GM06990 (cell line): Measurements from ENCODE around the gene CATSPER3.

Experiments used
- DNase-seq: peaks from one replicate; pipeline ENCODE4 v3.0.0-alpha.2; 2011; ENCODE audit not compliant: insufficient read length; ENCODE audit errors: extremely low read depth
- H3K27me3 ChIP-seq: replicated peaks from 2 replicates; pipeline ENCODE4 v1.6.0; 2011; ENCODE audit warnings: low read length; ENCODE audit not compliant: control insufficient read depth, insufficient read depth
- H3K36me3 ChIP-seq: 2 replicates; pipeline ENCODE4 v1.5.1; 2011; ENCODE audit warnings: low read length; ENCODE audit not compliant: control insufficient read depth, insufficient read depth
- H3K4me3 ChIP-seq: replicated peaks from 2 replicates; pipeline ENCODE4 v1.5.1; 2011; ENCODE audit warnings: low read depth, mild to moderate bottlenecking, control low read depth, low read length
- TF ChIP-seq, protein P1 (sequence below): IDR thresholded peaks from 2 replicates; pipeline ENCODE4 v1.5.1; 2011; ENCODE audit warnings: low read length, control low read depth, mild to moderate bottlenecking, inconsistent platforms; ENCODE audit not compliant: insufficient read depth, poor library complexity, severe bottlenecking

Gene CATSPER3

DNA sequence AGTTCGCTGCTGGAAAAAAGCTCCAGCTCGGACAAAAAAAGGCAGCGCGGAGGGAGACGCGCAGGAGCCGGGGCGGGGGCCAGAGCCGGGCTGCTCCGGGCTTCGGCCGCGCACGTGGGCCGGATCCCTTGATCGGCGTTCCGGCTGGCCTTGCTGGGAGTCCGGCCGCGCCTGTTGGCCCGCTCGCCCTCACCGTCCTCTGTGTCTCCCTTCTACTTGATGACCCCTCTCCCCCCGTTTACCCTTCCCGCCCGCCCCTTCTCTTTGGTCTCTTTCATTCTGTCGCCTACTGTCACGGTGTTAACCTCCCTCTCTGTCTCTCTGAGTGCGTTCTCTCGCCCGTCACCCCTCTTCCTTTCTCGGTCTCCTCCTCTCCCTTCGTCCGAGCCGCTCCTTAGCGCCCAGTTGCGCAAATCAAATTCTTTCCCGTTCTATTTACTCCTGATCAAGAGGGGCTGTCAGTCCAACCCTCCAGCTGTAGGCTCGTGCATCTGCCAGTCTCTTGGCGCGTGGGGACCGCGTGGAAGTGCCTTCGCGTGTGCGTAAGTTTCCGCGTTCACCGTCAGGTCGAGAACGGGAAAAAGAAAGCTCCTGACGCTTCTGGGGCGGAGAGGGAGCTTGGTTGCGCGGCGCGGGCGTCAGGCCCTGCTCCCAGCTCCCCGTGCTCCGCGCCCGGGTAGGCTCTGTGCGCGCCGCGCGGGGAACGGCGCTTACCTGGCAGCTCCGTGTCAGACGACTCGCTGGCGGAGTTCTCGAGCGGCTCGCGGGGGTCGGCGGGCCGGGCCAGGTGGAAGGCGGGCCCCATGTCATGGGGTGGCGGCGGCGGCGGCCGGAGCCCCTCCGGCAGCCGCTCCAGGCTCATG lies 65.5 kb downstream of the CATSPER3 start:
- TF ChIP-seq, protein P1, sequence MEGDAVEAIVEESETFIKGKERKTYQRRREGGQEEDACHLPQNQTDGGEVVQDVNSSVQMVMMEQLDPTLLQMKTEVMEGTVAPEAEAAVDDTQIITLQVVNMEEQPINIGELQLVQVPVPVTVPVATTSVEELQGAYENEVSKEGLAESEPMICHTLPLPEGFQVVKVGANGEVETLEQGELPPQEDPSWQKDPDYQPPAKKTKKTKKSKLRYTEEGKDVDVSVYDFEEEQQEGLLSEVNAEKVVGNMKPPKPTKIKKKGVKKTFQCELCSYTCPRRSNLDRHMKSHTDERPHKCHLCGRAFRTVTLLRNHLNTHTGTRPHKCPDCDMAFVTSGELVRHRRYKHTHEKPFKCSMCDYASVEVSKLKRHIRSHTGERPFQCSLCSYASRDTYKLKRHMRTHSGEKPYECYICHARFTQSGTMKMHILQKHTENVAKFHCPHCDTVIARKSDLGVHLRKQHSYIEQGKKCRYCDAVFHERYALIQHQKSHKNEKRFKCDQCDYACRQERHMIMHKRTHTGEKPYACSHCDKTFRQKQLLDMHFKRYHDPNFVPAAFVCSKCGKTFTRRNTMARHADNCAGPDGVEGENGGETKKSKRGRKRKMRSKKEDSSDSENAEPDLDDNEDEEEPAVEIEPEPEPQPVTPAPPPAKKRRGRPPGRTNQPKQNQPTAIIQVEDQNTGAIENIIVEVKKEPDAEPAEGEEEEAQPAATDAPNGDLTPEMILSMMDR = no peak
- DNase-seq = no peak
- Histone ChIP-seq H3K4me3 (peak overlapping the region; percentile 57), H3K27me3 (peaks cover 4% of the 10 kb centered on the region), H3K36me3 (no peaks in the 10 kb centered on the region)

DNA sequence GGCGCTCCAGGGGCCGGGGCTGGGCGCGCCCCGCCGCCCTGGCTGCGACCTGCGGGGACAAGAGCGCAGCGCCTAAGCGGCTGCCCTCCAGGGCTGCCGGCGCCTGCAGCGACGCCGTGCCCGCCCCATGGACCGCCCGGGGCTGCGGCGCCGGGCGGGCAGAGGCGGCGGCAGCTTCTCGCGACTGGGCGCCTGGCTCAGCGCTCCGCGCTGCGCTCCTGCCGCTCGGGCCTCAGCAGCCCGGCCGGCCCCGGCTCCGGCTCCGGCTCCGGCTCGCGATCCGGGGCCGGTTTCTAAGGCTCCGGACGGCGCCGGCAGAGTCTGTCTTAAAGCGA lies 66.2 kb downstream of the CATSPER3 start, which contains the start of gene PITX1:
Gene PITX1, minus strand, starts transcription at position 328 of the 335 bp plus-strand sequence. CDS start 347 bp downstream, outside the sequence.
- TF ChIP-seq, protein P1 = no peak
- H3K36me3 ChIP-seq = no peaks in the 10 kb centered on the region
- H3K4me3 ChIP-seq = peak within 1 kb of the TSS; percentile 57
- peaks cover 4% of the 10 kb centered on the region for H3K27me3 ChIP-seq
- no peak for DNase-seq

DNA sequence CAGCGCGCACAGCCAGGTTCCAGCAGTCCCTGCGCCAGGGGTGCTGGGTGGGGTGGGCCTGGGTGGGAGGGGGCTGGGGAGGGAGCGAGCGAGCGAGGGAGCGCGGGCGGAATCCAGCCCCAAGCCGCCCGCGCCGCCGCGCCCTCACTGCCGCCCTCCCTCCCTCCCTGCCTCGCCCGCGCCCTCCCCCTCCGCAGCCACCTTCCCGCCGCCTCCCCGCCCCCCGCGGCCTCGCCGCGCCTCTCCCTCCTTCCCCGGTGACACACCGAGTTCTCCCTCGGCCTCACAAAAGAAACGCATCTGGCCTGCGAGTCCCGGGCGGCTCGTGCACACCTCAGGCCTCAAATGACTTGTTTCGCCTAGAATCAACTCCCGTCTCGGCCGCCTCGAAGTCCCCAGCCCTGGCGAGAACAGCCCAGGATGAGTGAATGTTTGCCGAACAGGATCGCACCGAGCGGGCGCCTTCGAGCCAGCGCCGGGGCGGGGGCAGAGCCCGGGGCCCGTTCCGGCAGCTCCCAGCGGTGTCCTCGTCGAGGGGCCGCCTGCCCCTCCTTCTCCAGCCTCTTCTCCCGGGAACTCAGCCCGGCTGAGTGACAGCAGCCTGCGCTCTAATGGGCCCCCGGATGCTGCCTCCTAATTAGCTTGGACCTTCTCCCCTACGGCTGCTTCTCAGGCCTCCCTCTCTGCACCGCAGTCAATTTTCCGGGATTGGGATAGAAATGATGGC lies 66.7 kb downstream of the CATSPER3 start:
- H3K4me3 ChIP-seq = peak overlapping the region; percentile 18
- no peaks in the 10 kb centered on the region for H3K36me3 ChIP-seq
- DNase-seq = no peak
- H3K27me3 ChIP-seq = peaks cover 4% of the 10 kb centered on the region
- TF ChIP-seq, protein P1 = no peak

DNA sequence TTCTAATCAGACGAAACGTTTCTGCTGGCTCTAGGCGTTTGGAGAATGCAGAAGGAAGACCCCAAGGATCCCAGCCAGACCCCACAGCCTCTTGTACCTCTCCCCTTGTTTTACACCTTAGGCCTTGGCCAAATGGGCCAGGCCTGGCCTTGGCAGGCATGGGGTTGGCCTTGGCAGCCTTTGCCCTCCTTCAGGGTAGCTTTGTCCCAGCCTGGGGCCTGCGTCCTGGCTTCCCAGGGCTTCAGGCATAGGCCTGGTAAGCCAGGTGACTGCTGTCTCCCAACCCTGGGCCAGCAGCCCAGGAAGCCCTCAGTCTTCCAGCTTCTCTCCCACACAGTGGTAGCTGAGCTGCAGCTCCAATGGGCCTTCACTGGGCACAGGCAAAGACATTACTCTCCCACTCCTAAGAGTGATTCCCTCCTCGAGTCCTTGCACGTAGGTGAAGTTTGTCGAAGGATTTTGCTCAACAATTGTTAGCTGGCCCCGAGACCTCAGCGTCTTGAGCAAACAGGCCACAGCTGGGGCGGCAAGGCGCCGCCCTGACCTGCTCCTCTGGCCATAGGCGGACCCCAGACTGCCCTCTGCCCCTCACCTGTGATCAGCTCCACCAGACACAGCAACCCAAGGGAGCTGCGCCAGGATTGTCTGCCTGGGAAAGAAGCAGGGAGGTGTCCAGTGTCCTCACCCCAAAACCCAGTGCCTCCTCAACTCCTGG lies 67.4 kb downstream of the CATSPER3 start:
- H3K36me3 ChIP-seq = no peaks in the 10 kb centered on the region
- H3K4me3 ChIP-seq = no peak overlapping the region
- H3K27me3 ChIP-seq = peaks cover 5% of the 10 kb centered on the region
- TF ChIP-seq, protein P1 = no peak
- DNase-seq = no peak

DNA sequence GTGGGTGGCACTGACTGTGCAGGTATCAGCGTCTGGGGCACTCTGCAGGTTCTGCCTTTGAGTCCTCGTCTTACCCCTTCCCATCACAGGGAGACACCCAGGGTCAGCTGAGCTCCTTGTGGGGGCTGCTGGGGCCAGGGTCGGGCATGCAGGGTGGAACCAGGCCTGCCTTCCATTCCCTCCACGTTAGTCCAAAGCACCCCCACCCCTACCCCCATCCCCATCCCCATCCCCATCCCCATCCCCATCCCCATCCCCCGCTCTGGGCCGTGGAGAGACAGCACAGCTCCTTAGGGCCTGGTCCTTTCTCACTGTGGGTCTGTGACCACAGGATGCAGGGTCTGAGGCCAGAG lies 67.9 kb downstream of the CATSPER3 start:
- Histone ChIP-seq H3K36me3 (no peaks in the 10 kb centered on the region), H3K27me3 (peaks cover 6% of the 10 kb centered on the region), H3K4me3 (no peak overlapping the region)
- DNase-seq = no peak
- TF ChIP-seq, protein P1 = no peak
